ENCODE measurements around the gene CHSY1.

- TF ChIP-seq CTCF (IDR thresholded peaks at IDR 0.05): no peak
- TF ChIP-seq POLR2A (IDR thresholded peaks at IDR 0.05): no peak
Measured at GRCh38 chr15:101159096-101159935, 92.5 kb downstream of the CHSY1 start.

Data from heart left ventricle (tissue), 13 donors.